ENCODE measurements around the gene HSD11B1. TPM values are rescaled to one million over a fixed set of nuclear protein-coding genes. Genes with fewer than 3 reads are reported as not detected.

HSD11B1 gene
- total RNA-seq, 6 donors from 2014 or later: 3.1 to 25.8 (median 17.4) TPM

- H3K9me3 ChIP-seq: no peaks in the 10 kb centered on the region
- 14 to 22% methylated on average over 12 to 13 of the region's 13 CpGs for WGBS, 2 donors
- peaks cover 22 to 28% (median 24%) of the 10 kb centered on the region in 4 donors for H3K4me1 ChIP-seq
- TF ChIP-seq POLR2A (IDR thresholded peaks at IDR 0.05) (no peak), CTCF (IDR thresholded peaks at IDR 0.05) (no peak), POLR2AphosphoS5 (IDR thresholded peaks at IDR 0.05) (peak; percentile 12 to 34), EP300 (IDR thresholded peaks at IDR 0.05) (no peak)
- no peaks in the 10 kb centered on the region for H3K36me3 ChIP-seq
- H3K4me3 ChIP-seq: peak overlapping the region in 3 of 4 donors; percentile 15 to 39 (median 39)
- ATAC-seq (ENCODE audit: low FRiP score in 2 of 2): peak; percentile 69 to 89
- no peaks in the 10 kb centered on the region for H3K27me3 ChIP-seq
- DNase-seq: peak in 1 of 2 donors; percentile 77
- peak overlapping the region; percentile 62 to 81 (median 75) for H3K27ac ChIP-seq
Observed at GRCh38 chr1:209769171-209769904, 64.7 kb downstream of the HSD11B1 start.

GRCh38 chr1:209769971-209770370, 65.3 kb downstream of the HSD11B1 start:
- DNase-seq (no peak), ATAC-seq (ENCODE audit: low FRiP score in 2 of 2) (no peak)
- peak overlapping the region; percentile 62 to 81 (median 75) for H3K27ac ChIP-seq
- H3K4me3 ChIP-seq: peak overlapping the region in 3 of 4 donors; percentile 15 to 39 (median 39)
- 46 to 59% methylated on average over 7 of the region's 7 CpGs for WGBS, 2 donors
- H3K4me1 ChIP-seq: peaks cover 22 to 28% (median 24%) of the 10 kb centered on the region in 4 donors
- no peaks in the 10 kb centered on the region for H3K9me3 ChIP-seq
- H3K36me3 ChIP-seq: no peaks in the 10 kb centered on the region
- TF ChIP-seq EP300 (IDR thresholded peaks at IDR 0.05) (no peak), POLR2AphosphoS5 (IDR thresholded peaks at IDR 0.05) (no peak), CTCF (IDR thresholded peaks at IDR 0.05) (no peak), POLR2A (IDR thresholded peaks at IDR 0.05) (no peak)
- H3K27me3 ChIP-seq: no peaks in the 10 kb centered on the region

- peak overlapping the region in 2 of 4 donors; percentile 39 for H3K4me3 ChIP-seq
- H3K4me1 ChIP-seq: peaks cover 22 to 28% (median 24%) of the 10 kb centered on the region in 4 donors
- DNase-seq (peak in 1 of 2 donors; percentile 24), ATAC-seq (ENCODE audit: low FRiP score in 2 of 2) (no peak)
- no peaks in the 10 kb centered on the region for H3K9me3 ChIP-seq
- TF ChIP-seq POLR2AphosphoS5 (IDR thresholded peaks at IDR 0.05) (no peak), EP300 (IDR thresholded peaks at IDR 0.05) (no peak), CTCF (IDR thresholded peaks at IDR 0.05) (no peak), POLR2A (IDR thresholded peaks at IDR 0.05) (no peak)
- no peaks in the 10 kb centered on the region for H3K27me3 ChIP-seq
- no peaks in the 10 kb centered on the region for H3K36me3 ChIP-seq
- 91% methylated on average over 16 to 17 of the region's 17 CpGs for WGBS, 2 donors
- no peak overlapping the region for H3K27ac ChIP-seq
Observed at GRCh38 chr1:209770636-209771415, 66.2 kb downstream of the HSD11B1 start.

- no peaks in the 10 kb centered on the region for H3K9me3 ChIP-seq
- peaks cover 0 to under 1% (median 0%) of the 10 kb centered on the region in 4 donors for H3K36me3 ChIP-seq
- no peak for DNase-seq
- H3K27ac ChIP-seq: no peak overlapping the region
- TF ChIP-seq POLR2AphosphoS5 (IDR thresholded peaks at IDR 0.05) (no peak), CTCF (IDR thresholded peaks at IDR 0.05) (no peak), POLR2A (IDR thresholded peaks at IDR 0.05) (no peak), EP300 (IDR thresholded peaks at IDR 0.05) (no peak)
- H3K27me3 ChIP-seq: no peaks in the 10 kb centered on the region
- H3K4me1 ChIP-seq: peaks cover 16 to 28% (median 24%) of the 10 kb centered on the region in 4 donors
- WGBS, 2 donors: 38 to 42% methylated on average over 6 of the region's 6 CpGs
- no peak for ATAC-seq (ENCODE audit: low FRiP score in 2 of 2)
- no peak overlapping the region for H3K4me3 ChIP-seq
Observed at GRCh38 chr1:209772126-209772525, 67.5 kb downstream of the HSD11B1 start.

All from upper lobe of left lung (tissue), 6 donors.